ENCODE data around the gene MACROD2.

MACROD2 gene

GRCh38 chr20:15918631-15919030 is 1923.3 kb downstream of the MACROD2 start:
- no peak for DNase-seq

- DNase-seq: no peak
These were observed 1923.8 kb downstream of the MACROD2 start for GRCh38 chr20:15919118-15919517.

GRCh38 chr20:15921930-15922329 is 1926.6 kb downstream of the MACROD2 start:
- no peak for DNase-seq

GRCh38 chr20:15922556-15922955 is 1927.2 kb downstream of the MACROD2 start:
- DNase-seq: no peak

GRCh38 chr20:15923030-15923776 is 1927.9 kb downstream of the MACROD2 start:
- DNase-seq: no peak

GRCh38 chr20:15924556-15924955 is 1929.2 kb downstream of the MACROD2 start:
- no peak for DNase-seq

- no peak for DNase-seq
These were observed 1930.1 kb downstream of the MACROD2 start for GRCh38 chr20:15925376-15925775.

- no peak for DNase-seq
These were observed 1932.8 kb downstream of the MACROD2 start for GRCh38 chr20:15927893-15928650.

GRCh38 chr20:15928946-15929345 is 1933.6 kb downstream of the MACROD2 start:
- no peak for DNase-seq

GRCh38 chr20:15930311-15931305 is 1935.3 kb downstream of the MACROD2 start:
- DNase-seq: no peak

GRCh38 chr20:15931897-15932296 is 1936.6 kb downstream of the MACROD2 start:
- DNase-seq: no peak

- no peak for DNase-seq
These were observed 1941.9 kb downstream of the MACROD2 start for GRCh38 chr20:15937179-15937578.

- DNase-seq: no peak
These were observed 1943.5 kb downstream of the MACROD2 start for GRCh38 chr20:15938847-15939246.

- no peak for DNase-seq
These were observed 1944.8 kb downstream of the MACROD2 start for GRCh38 chr20:15940127-15940526.

GRCh38 chr20:15942130-15942529 is 1946.8 kb downstream of the MACROD2 start:
- DNase-seq: no peak

- no peak for DNase-seq
These were observed 1950.0 kb downstream of the MACROD2 start for GRCh38 chr20:15945289-15945688.

GRCh38 chr20:15949391-15949790 is 1954.1 kb downstream of the MACROD2 start:
- DNase-seq: no peak

GRCh38 chr20:15951658-15952057 is 1956.3 kb downstream of the MACROD2 start:
- no peak for DNase-seq

- no peak for DNase-seq
These were observed 1962.8 kb downstream of the MACROD2 start for GRCh38 chr20:15958142-15958541.

GRCh38 chr20:15965165-15965564 is 1969.8 kb downstream of the MACROD2 start:
- no peak for DNase-seq

GRCh38 chr20:15967334-15967733 is 1972.0 kb downstream of the MACROD2 start:
- DNase-seq: no peak

- DNase-seq: no peak
These were observed 1980.9 kb downstream of the MACROD2 start for GRCh38 chr20:15976047-15976736.
